ENCODE measurements around the gene KCNN1.
"Not testable (repeated sequence)": the region's sequence is repeated elsewhere in the genome, so short reads cannot be mapped to it uniquely, and the experiment has no call there.

KCNN1 gene

DNA sequence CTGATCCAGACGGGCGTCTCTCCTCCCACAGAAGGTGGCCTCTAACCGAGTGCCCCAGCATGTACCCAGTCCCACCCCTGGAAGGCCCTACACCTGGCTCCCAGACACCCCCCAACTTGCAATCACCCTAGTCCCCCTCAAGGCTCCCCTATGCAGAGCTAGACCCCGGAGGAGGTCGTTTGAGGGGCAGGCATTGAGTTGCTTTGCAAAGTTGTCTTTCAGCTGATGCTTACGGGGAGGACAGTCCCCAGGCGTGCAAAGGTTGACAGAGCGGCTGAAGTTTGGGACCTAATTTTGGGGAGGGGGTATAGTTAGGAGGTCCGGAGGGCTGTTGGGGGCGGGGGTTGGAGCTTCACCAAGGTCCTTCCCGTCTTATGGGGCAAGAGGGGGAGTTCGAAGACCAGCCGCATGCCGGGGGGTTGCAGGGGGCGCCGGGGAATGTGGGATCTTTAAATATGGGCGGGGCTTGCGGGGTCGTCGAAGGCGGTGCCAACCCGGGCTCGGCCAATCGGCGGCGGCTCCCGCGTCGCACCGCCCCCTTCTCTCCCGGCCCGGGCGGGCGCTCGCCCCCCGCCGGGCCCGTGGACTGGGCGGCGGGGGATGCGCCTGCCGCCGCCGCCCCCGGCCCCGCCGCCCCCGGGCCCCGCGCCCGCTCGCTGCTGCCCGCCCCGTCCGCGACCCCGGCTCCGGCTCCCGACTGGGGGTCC is at the start of gene KCNN1:
KCNN1 (plus strand) TSS at position 558 of the 707 bp plus-strand sequence. CDS start 6,782 bp downstream, outside the sequence.
- DNase-seq, result no peak

GRCh38 chr19:17918151-17918550 is 48.8 kb upstream of the KCNN1 start:
- DNase-seq, result not testable (repeated sequence)

DNA sequence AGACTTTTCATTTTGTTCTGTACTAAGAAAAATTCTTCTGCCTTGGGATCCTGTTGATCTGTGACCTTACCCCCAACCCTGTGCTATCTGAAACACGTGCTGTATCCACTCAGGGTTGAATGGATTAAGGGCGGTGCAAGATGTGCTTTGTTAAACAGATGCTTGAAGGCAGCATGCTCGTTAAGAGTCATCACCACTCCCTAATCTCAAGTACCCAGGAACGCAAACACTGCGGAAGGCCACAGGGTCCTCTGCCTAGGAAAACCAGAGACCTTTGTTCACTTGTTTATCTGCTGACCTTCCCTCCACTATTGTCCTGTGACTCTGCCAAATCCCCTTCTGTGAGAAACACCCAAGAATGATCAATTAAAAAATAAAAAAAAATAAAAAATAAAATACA is 47.8 kb upstream of the KCNN1 start:
- not testable (repeated sequence) for DNase-seq

GRCh38 chr19:17920527-17920926 is 46.4 kb upstream of the KCNN1 start:
- no peak for DNase-seq

DNA sequence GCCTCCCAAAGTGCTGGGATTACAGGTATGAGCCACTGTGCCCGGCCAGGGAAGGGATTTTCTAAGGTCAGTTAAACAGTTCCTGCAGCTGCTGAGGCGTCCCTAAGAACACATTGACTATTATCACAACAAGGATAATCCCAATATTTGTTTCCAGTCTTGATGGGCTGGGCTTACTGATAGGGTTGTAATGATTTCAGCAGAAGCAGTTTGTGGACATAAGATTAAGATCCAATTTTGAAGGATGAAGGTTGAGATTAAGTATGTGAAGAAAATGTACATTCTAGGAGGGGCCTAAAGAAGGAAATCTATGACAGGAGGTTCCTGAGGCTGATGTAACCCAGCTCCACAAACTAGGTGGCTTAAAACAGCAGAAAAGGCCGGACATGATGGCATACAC is 44.8 kb upstream of the KCNN1 start:
- no peak for DNase-seq

- no peak for DNase-seq
These were observed 40.9 kb upstream of the KCNN1 start for GRCh38 chr19:17926044-17926443.

- no peak for DNase-seq
These were observed 37.9 kb upstream of the KCNN1 start for GRCh38 chr19:17929056-17929455.

DNA sequence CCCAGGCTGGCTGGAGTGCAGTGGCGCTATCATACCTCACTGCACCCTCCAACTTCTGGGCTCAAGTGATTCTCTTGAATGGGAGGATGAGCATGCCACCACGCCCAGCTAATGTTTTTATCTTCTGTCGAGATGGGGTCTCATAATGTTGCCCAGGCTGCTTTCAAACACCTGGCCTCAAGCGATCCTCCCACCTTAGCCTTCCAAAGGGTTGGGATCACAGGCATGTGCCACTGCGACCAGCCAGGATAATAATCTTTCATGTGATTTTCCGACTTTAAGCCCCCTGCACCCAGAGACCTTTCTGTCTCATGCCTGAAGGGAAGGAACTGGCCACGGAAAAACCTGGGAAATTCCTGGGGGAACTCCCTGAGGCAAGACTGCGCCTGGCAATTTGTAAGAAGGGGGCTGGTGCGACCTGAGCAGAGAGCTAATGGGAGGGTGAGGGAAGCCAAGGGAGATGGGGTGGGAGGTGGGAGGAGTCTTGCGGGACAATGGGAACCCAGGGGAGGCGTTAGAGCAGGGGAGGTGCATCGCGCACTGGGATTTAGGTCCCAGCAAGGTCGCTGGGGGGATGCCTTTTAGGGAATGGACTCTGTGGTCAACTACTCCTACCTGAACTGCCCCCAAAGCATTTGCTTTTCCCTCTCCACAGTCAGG is 35.2 kb upstream of the KCNN1 start:
- no peak for DNase-seq

GRCh38 chr19:17932485-17933338 is 34.2 kb upstream of the KCNN1 start, which contains the start of gene CCDC124:
CCDC124 (plus strand) TSS chr19:17933015; CDS start chr19:17936421, 3,406 bp downstream.
- DNase-seq, result peak; percentile 94

DNA sequence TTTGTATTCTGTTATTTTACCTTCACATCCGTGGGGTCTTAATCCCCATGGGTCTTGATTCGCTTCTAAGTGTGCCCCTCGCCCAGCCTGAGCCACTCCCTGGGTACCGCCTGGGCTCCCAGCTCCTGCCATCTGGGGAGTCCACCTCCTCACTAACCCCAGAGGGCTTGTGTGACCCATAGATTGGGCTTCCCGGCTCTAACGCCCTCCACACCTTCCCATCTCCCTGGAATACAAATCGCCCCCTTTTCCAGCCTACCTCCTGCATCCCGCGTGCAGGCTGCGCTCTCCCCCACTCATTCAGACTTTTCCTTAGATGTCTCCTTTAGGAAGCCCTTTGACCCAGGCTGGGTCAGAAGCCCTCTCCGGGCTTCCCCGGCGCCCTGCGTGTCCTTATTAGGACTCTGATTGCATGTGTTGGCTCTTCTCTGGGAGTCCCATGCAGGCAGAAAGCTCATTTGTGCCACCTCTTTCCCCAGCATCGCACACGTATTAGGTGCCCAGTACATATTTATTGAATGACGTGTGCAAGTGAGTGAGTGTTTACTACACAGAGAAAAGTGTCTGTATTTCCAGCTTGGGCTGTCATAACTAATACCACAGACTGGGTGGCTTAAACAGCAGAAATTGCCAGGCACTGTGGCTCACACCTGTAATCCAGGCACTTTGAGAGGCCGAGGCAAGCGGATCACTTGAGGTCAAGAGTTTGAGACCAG is 33.3 kb upstream of the KCNN1 start:
- DNase-seq, result no peak

GRCh38 chr19:17936379-17936778 is 30.5 kb upstream of the KCNN1 start:
- DNase-seq, result no peak

DNA sequence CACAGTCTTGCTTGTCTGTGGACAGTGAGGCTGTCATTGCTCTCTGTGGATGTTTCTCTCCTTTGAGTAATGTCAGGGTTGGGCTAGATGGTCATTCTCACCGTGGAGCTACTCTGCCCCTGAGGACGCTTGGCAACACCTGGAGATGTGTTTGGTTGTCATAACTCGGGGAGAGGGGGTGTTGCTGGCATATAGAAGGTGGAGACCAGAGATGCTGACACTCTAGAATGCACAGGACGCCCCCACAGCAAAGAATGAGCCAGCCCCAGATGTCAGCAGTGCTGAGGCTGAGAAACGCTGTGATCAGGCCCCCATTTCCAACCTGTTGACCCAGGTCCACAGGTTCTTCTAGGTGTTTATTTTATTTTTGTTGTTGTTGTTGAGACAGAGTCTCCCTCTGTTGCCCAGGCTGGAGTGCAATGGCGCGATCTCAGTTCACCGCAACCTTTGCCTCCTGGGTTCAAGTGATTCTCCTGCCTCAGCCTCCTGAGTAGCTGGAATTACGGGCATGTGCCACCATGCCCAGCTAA is 29.5 kb upstream of the KCNN1 start:
- DNase-seq, result no peak

- peak; percentile 67 for DNase-seq
These were observed 28.6 kb upstream of the KCNN1 start for GRCh38 chr19:17938092-17938845.

- peak; percentile 68 for DNase-seq
These were observed 24.7 kb upstream of the KCNN1 start for GRCh38 chr19:17942181-17942580.

DNA sequence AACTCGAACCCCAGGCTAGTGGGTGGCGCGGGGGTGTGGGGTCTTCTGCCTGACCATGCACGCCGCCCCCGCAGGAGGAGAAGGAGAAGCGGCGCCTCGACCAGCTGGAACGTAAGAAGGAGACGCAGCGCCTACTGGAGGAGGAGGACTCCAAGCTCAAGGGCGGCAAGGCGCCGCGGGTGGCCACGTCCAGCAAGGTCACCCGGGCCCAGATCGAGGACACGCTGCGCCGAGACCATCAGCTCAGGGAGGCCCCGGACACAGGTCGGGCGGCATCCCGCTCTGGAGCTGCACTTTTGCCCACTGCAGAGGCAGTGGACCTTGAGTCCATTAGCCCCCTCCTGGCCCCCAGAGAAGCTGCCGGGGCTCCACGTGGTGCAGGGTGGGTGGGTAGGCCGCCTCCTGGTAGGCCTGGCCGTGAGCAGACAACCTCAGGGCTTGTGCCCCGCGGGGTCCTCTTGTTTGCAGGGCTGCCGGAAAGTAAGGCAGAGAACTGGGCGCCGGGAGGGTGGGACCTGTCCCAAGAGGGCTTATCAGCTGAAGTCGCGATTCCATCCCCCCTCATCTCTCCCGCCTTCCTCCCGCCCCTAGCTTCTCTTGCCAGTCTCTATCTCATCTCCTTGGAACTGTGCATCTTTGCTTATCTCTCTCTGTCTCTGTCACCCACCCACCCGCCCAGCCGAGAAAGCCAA is 24.2 kb upstream of the KCNN1 start:
- peak; percentile 89 for DNase-seq

GRCh38 chr19:17943274-17944221 is 23.4 kb upstream of the KCNN1 start:
- DNase-seq, result peak; percentile 25

- no peak for DNase-seq
These were observed 22.6 kb upstream of the KCNN1 start for GRCh38 chr19:17944301-17944700.

DNA sequence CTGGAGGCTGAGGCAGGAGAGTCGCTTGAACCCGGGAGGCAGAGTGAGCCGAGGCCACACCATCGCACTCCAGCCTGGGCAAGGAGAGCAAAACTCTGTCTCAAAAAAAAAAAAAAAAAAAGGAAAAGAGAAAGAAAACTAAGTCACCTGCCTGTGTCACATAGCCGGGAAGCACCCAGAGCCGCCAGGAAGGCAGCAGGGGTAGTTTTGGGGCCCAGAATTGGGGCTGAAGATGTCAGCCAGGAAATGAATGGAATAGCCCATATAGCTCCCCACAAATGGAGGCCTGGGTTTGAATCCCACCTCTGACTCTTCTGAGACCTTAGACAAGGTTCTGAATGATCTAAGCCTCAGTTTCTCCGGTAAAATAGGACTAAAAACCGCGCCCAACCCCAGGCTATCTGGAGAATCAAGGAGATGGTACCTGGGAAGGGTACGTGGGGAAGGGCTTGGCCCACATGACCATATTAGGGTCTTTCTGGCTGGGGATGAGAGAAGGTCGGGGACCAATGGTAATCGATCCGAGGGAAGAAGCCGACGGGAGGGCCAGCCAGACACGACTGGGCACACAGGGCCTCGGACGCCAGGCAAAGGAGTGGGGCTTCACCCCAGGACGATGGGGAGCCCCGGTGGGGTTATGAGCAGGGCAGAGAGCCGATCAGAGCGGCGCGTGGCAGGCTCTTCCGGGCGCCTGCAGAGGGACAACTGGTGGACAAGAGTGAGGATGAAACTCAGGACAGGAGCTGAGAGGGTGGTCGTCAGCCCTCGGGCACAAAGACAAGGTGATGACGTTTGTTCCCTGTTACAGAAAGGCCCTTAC is 19.7 kb upstream of the KCNN1 start:
- no peak for DNase-seq
